Aorta (tissue), 5 donors: ENCODE measurements around the gene ALK. TPM values are rescaled to one million over a fixed set of nuclear protein-coding genes. Genes with fewer than 3 reads are reported as not detected.

Experiments
- ATAC-seq: fragments of 200-7000 bp; cut with Tn5 transposase; one replicate; pipeline ENCODE4 v1.9.1; 2022; ENCODE audit warnings: moderate library complexity; ENCODE audit not compliant: low FRiP score
- DNase-seq, 2 donors: peaks; one replicate each; pipeline ENCODE4 v3.0.0-alpha.2; 2020
- H3K27ac ChIP-seq, 2 donors: one replicate each; pipeline ENCODE4 v1.5.1; 2013; ENCODE audit warnings: low read length in 2 of 2, mild to moderate bottlenecking in 2 of 2, moderate library complexity in 2 of 2, control low read depth in 1 of 2, inconsistent platforms in 1 of 2, low read depth in 1 of 2
- H3K27me3 ChIP-seq, 2 donors: one replicate each; pipeline ENCODE4 v1.6.1; 2013; ENCODE audit warnings: control low read depth in 1 of 2, low read length in 1 of 2, mild to moderate bottlenecking in 1 of 2, moderate library complexity in 1 of 2; ENCODE audit not compliant: insufficient read depth in 2 of 2, control insufficient read depth in 1 of 2
- H3K36me3 ChIP-seq, 2 donors: one replicate each; pipeline ENCODE4 v1.6.1; 2013; ENCODE audit warnings: control low read depth in 1 of 2, low read length in 1 of 2, mild to moderate bottlenecking in 1 of 2; ENCODE audit not compliant: insufficient read depth in 2 of 2, control insufficient read depth in 1 of 2
- H3K4me1 ChIP-seq, 2 donors: one replicate each; pipeline ENCODE4 v1.6.1; 2013; ENCODE audit warnings: low read length in 2 of 2, control low read depth in 1 of 2, mild to moderate bottlenecking in 1 of 2, moderate library complexity in 1 of 2; ENCODE audit not compliant: insufficient read depth in 2 of 2, control insufficient read depth in 1 of 2
- H3K4me3 ChIP-seq, 2 donors: one replicate each; pipeline ENCODE4 v1.5.1; 2013; ENCODE audit warnings: low read length in 2 of 2, control low read depth in 1 of 2, mild to moderate bottlenecking in 1 of 2
- H3K9me3 ChIP-seq: one replicate; pipeline ENCODE4 v1.6.1; 2013; ENCODE audit warnings: mild to moderate bottlenecking, low read length; ENCODE audit not compliant: control insufficient read depth
- WGBS, 2 donors: extraction: QIAGEN DNeasy Blood & Tissue Kit; methylation state at CpG; one replicate each; pipeline ENCODE4 v1.1.7; 2013; 5-methylcytosine and 5-hydroxymethylcytosine counted together
- intact Hi-C, 2 donors: fragments of 100-400 bp; cut with DNase I; formaldehyde crosslinking; loops; one replicate each; pipeline versions ENCODE4 v1.14.2 to v1.15.0; 2022
- polyA plus RNA-seq, 2 donors: library from polyadenylated mRNA; stranded (reverse); fragments of 200-250 nt; gene quantifications; one replicate each; pipeline ENCODE4 v1.2.3, GENCODE V29; 2013
- total RNA-seq, 2 donors: library from RNA; stranded (reverse); fragmentation: NEBNext Ultra II Directional; extraction: Animal tissue kit (Norgen Biotek cat#: 25700); gene quantifications; one replicate each; pipeline ENCODE4 v1.2.1, GENCODE V29; 2021
- donor health status: healthy with polysubstance abuse.
- donor health status: Bipolar disorder and iron deficiency.
- donor health status: DM: no; HTN: no; CAD: no.
- donor health status: DM: no; HTN: no; CAD: no.
- donor health status: DM: yes; HTN: yes; CAD: no.

ALK gene
- total and polyA plus RNA-seq, 4 donors, result 0.13 to 0.30 TPM; not detected in 2

DNA sequence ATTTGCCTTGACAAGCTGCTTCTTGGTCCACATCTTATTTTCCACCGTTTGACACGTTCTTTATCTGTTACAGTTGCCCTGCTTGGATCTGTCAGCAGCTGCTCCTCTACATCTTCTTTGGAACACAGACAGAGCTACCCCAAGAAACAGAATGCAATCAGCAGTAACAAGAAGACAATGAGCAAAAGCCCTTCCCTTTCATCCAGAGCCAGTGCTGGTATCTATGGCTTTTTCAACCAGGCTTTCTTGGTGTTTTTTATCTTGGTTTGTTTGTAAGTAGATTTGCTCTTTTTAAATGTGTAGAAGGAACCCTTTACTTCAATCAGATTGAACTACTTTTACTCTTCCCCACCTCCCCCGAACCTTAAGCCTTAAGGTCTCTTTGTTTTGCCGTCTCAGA is 764.3 kb downstream of the ALK start:
- peaks cover 4 to 7% of the 10 kb centered on the region in 2 donors for H3K36me3 ChIP-seq
- WGBS, 2 donors, result 74 to 81% methylated on average over 4 of the region's 4 CpGs
- intact Hi-C loops, result no loop called here
- no peak overlapping the region for H3K27ac ChIP-seq
- no peaks in the 10 kb centered on the region for H3K4me1 ChIP-seq
- H3K9me3 ChIP-seq, result no peaks in the 10 kb centered on the region
- no peaks in the 10 kb centered on the region for H3K27me3 ChIP-seq
- DNase-seq (no peak), ATAC-seq (no peak)
- no peak overlapping the region for H3K4me3 ChIP-seq

DNA sequence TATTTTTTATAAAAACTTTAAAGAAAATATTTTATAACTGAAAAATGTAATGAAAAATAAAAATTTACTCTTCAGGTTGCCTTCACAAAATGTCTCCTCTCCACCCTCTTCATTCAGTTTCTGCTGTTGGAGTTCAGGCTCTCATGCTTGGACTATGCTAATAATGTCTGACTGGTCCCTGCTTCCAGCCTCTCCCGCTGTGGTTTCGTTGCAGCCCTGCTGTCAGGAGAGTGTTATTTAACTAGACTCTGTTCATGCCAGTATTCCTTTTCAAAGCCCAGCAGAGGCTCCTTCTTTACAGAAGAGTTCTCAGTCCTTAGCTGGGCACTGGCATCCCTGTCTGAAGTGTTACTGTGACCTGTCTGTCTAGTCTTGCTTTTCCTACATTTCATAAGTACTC is 765.8 kb downstream of the ALK start:
- intact Hi-C loops, result no loop called here

DNA sequence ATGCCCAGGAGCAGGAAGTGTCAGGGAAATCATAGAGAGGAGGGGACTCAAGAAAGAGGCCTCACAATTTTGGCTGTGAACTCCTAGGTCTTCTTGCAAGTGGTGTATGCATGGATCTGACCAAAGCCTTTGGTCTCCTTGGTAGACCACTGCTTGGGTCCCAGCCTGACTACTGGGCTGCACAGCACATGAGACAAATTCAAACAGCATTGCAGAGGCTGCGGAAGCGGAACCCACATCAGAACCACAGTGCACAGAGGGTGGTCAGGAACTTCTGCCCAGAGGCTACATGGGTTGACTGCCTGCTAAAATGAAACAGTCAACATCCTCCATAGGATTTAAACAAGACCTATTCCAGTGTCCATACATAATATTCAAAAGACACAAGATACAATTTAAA is 766.8 kb downstream of the ALK start:
- ATAC-seq (no peak), DNase-seq (no peak)
- Histone ChIP-seq H3K27me3 (no peaks in the 10 kb centered on the region), H3K4me1 (no peaks in the 10 kb centered on the region), H3K27ac (no peak overlapping the region), H3K4me3 (no peak overlapping the region), H3K9me3 (no peaks in the 10 kb centered on the region), H3K36me3 (peaks cover 0 to 5% of the 10 kb centered on the region in 2 donors)
- intact Hi-C loops, result no loop called here
- 98 to 99% methylated on average over 2 of the region's 2 CpGs for WGBS, 2 donors

More for the DNA sequence above, 765.8 kb downstream of the ALK start:
- Histone ChIP-seq H3K9me3 (no peaks in the 10 kb centered on the region), H3K4me3 (no peak overlapping the region), H3K36me3 (peaks cover 0 to 5% of the 10 kb centered on the region in 2 donors), H3K27ac (no peak overlapping the region), H3K4me1 (no peaks in the 10 kb centered on the region), H3K27me3 (no peaks in the 10 kb centered on the region)
- DNase-seq (no peak), ATAC-seq (no peak)
- 42 to 47% methylated on average over 2 of the region's 2 CpGs for WGBS, 2 donors

DNA sequence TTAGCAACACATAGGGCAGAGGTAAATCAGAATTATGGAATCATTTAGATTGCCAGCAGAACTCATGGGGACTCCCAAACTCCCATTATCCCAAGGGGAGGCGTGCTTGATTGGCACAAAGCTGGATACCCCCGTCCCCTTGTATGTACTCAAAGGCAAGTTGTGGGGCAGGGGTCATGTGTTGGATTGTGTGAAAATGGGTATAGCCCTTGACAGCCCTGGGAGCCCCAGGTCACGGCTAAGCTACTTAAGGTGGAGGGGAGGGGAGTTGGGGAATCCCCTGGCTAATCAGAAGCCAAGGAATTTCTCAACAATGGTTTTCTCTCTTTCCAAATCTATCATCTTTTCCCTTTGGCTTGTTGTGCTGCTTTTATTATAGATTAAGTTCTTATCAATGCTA is 773.4 kb downstream of the ALK start:
- intact Hi-C loops, result no loop called here
- ATAC-seq, result no peak
- Histone ChIP-seq H3K4me3 (no peak overlapping the region), H3K9me3 (no peaks in the 10 kb centered on the region), H3K27me3 (no peaks in the 10 kb centered on the region), H3K27ac (no peak overlapping the region), H3K4me1 (no peaks in the 10 kb centered on the region), H3K36me3 (peaks cover 4% of the 10 kb centered on the region in 2 donors)
- no peak for DNase-seq
- 80 to 95% methylated on average over 3 of the region's 3 CpGs for WGBS, 2 donors

DNA sequence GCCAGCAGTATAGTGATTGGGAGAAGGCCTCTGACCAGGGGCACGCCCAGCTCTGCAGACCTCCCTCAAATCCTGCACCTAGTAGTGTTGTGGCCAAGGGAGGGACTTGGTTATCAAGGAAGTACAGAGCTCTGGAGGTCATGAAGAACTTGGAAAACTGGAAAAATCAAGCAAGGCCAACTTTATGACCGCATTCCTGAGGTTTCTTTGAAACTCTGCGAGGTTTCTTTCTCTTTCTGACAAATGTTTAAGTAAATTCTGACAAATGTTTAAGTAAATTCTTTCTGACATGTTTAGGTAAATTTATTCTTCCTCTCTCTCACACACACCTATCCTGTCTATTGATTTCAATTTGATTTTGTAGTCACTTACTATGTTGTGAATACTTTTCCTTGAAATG is 775.2 kb downstream of the ALK start:
- no peak for ATAC-seq
- WGBS, 2 donors, result 86 to 93% methylated on average over 3 of the region's 3 CpGs
- Histone ChIP-seq H3K4me3 (no peak overlapping the region), H3K9me3 (no peaks in the 10 kb centered on the region), H3K4me1 (no peaks in the 10 kb centered on the region), H3K27me3 (no peaks in the 10 kb centered on the region), H3K36me3 (peaks cover 4% of the 10 kb centered on the region in 2 donors), H3K27ac (no peak overlapping the region)
- no peak for DNase-seq
- intact Hi-C loops, result no loop called here

DNA sequence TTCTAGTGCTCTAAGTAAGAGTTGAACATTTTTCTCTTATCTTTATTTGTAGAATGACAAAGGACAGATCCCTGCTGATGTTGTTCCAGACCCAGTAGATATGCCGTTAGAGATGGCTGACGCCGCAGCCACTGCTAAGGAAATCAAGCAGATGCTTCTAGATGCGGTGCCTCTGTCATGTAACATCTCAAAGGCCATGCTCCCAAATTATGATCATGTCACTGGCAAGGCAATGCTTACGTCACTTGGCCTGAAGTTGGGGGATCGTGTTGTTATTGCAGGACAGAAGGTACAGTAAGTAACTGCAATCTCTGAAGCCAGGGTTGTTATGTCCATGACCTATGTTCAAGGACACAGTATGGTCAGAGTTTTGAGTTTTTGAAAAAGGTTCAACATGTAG is 777.7 kb downstream of the ALK start:
- H3K27ac ChIP-seq, result no peak overlapping the region
- peaks cover 4% of the 10 kb centered on the region in 2 donors for H3K36me3 ChIP-seq
- ATAC-seq (no peak), DNase-seq (no peak)
- no peaks in the 10 kb centered on the region for H3K4me1 ChIP-seq
- no peak overlapping the region for H3K4me3 ChIP-seq
- intact Hi-C loops, result no loop called here
- 84 to 91% methylated on average over 6 of the region's 6 CpGs for WGBS, 2 donors
- no peaks in the 10 kb centered on the region for H3K27me3 ChIP-seq
- H3K9me3 ChIP-seq, result no peaks in the 10 kb centered on the region

Other genes with a start within 250 kb of the ALK start
- 100 to 1,000 TPM; 101 to 106 TPM for gene YPEL5, start 225.4 kb upstream of the ALK start, total RNA-seq
- gene YPEL5, start 225.4 kb upstream of the ALK start, polyA plus RNA-seq, result 100 to 1,000 TPM in 1 of 2 donors, 10 to 100 TPM in 1; 91.8 to 122 TPM